Mammary microvascular endothelial cell (primary cell): ENCODE data around the gene PPP1R3G. TPM values are rescaled to one million over a fixed set of nuclear protein-coding genes. Genes with fewer than 3 reads are reported as not detected.

Experiments
- total RNA-seq: library from RNA; depleted of rRNA; stranded (reverse); fragments of >200 nt; gene quantifications from 2 replicates; pipeline ENCODE4 v1.2.3, GENCODE V29; 2015

The PPP1R3G gene
- 0.33 and 0.49 TPM in 2 replicates for total RNA-seq

GRCh38 chr6:5084781-5085647 is at the start of gene PPP1R3G:
TSS of gene PPP1R3G (plus strand) at chr6:5085341. CDS start at chr6:5085486, 145 bp downstream.

Other genes starting within 250 kb of the PPP1R3G start
- gene RPP40, start 81.3 kb upstream of the PPP1R3G start, total RNA-seq = 30.6 and 38.1 TPM in 2 replicates
- gene LYRM4, start 175.6 kb downstream of the PPP1R3G start, total RNA-seq = 18.8 and 22.3 TPM in 2 replicates
- 15.1 and 16.1 TPM in 2 replicates for gene FARS2, start 176.2 kb downstream of the PPP1R3G start, total RNA-seq